Lung (tissue), 12 donors: ENCODE data around the gene ASB18. TPM values are rescaled to one million over a fixed set of nuclear protein-coding genes. Genes with fewer than 3 reads are reported as not detected.
"Not testable (repeated sequence)": the region's sequence is repeated elsewhere in the genome, so short reads cannot be mapped to it uniquely, and the experiment has no call there.

Experiments used
- ATAC-seq: fragments of 200-7000 bp; cut with Tn5 transposase; one replicate; pipeline ENCODE4 v1.9.1; 2020; ENCODE audit warnings: moderate number of reproducible peaks; ENCODE audit not compliant: insufficient read depth, low FRiP score
- DNase-seq, 3 donors: peaks; one replicate each; pipeline ENCODE4 v3.0.0-alpha.2; 2013 to 2017
- H3K27ac ChIP-seq, 2 donors: one replicate each; pipeline ENCODE4 v1.5.1; 2013; ENCODE audit warnings: mild to moderate bottlenecking in 2 of 2, moderate library complexity in 2 of 2, control low read depth in 1 of 2, inconsistent platforms in 1 of 2, low read depth in 1 of 2, low read length in 1 of 2
- H3K27me3 ChIP-seq, 3 donors: one replicate each; pipeline ENCODE4 v1.5.1; 2013; ENCODE audit warnings: low read length in 2 of 3; ENCODE audit not compliant: control insufficient read depth in 3 of 3, insufficient read depth in 3 of 3
- H3K36me3 ChIP-seq, 4 donors: one replicate each; pipeline ENCODE4 v1.5.1; 2013; ENCODE audit warnings: low read length in 4 of 4, mild to moderate bottlenecking in 1 of 4, moderate library complexity in 1 of 4; ENCODE audit not compliant: control insufficient read depth in 4 of 4, insufficient read depth in 4 of 4
- H3K4me1 ChIP-seq, 5 donors: one replicate each; pipeline ENCODE4 v1.5.1; 2013; ENCODE audit warnings: low read length in 5 of 5, mild to moderate bottlenecking in 2 of 5, moderate library complexity in 1 of 5; ENCODE audit not compliant: control insufficient read depth in 5 of 5, insufficient read depth in 5 of 5
- H3K4me3 ChIP-seq: one replicate; pipeline ENCODE4 v1.5.1; 2013; ENCODE audit warnings: mild to moderate bottlenecking, control low read depth, moderate library complexity
- H3K9ac ChIP-seq, 2 donors: one replicate each; pipeline ENCODE4 v1.5.1; 2013; ENCODE audit warnings: low read length in 2 of 2, control low read depth in 1 of 2; ENCODE audit not compliant: insufficient read depth in 1 of 2
- H3K9me3 ChIP-seq, 4 donors: one replicate each; pipeline ENCODE4 v1.5.1; 2013; ENCODE audit warnings: low read length in 3 of 4, mild to moderate bottlenecking in 1 of 4, moderate library complexity in 1 of 4; ENCODE audit not compliant: control insufficient read depth in 4 of 4, insufficient read depth in 3 of 4
- CTCF ChIP-seq: IDR thresholded peaks from 2 replicates; pipeline ENCODE4 v1.5.1; 2012; ENCODE audit warnings: mild to moderate bottlenecking; ENCODE audit errors: control extremely low read depth, extremely low read depth
- WGBS, 2 donors: extraction: QIAGEN DNeasy Blood & Tissue Kit; methylation state at CpG; one replicate each; pipeline ENCODE4 v1.1.7; 2013; 5-methylcytosine and 5-hydroxymethylcytosine counted together
- polyA plus RNA-seq, 2 donors: library from polyadenylated mRNA; stranded (reverse); fragments of 200-250 nt; gene quantifications; one replicate each; pipeline ENCODE4 v1.2.1, GENCODE V29; 2013
- total RNA-seq, 2 donors: library from RNA; depleted of rRNA in 1 of 2; stranded (reverse); fragments of >200 nt in 1 of 2; gene quantifications; one replicate each; pipeline ENCODE4 v1.2.1, GENCODE V29; 2014 to 2021
- donor health status: control.
- donor health status: control.
- donor health status: Bipolar disorder and iron deficiency.
- donor health status: healthy.
- donor health status: DM: yes; HTN: yes; CAD: no.

The ASB18 gene
- total and polyA plus RNA-seq, 4 donors: not detected

GRCh38 chr2:236290742-236291425, 26.7 kb upstream of the ASB18 start:
- Histone ChIP-seq H3K27ac (no peak overlapping the region), H3K4me1 (no peaks in the 10 kb centered on the region), H3K27me3 (peaks cover 0 to 15% (median 12%) of the 10 kb centered on the region in 3 donors), H3K9ac (no peak overlapping the region), H3K36me3 (no peaks in the 10 kb centered on the region), H3K9me3 (peaks cover 0 to 4% (median 0%) of the 10 kb centered on the region in 4 donors), H3K4me3 (no peak overlapping the region)
- WGBS, 2 donors: 74 to 81% methylated on average over 9 of the region's 9 CpGs
- ATAC-seq (no peak), DNase-seq (no peak)
- no peak for TF ChIP-seq CTCF

GRCh38 chr2:236289766-236290462, 25.7 kb upstream of the ASB18 start:
- H3K27ac ChIP-seq: no peak overlapping the region
- no peak for TF ChIP-seq CTCF
- no peaks in the 10 kb centered on the region for H3K36me3 ChIP-seq
- peaks cover 0 to 15% (median 12%) of the 10 kb centered on the region in 3 donors for H3K27me3 ChIP-seq
- DNase-seq (no peak), ATAC-seq (no peak)
- H3K9me3 ChIP-seq: peaks cover 0 to 6% (median 0%) of the 10 kb centered on the region in 4 donors
- 65 to 71% methylated on average over 9 of the region's 9 CpGs for WGBS, 2 donors
- H3K4me1 ChIP-seq: no peaks in the 10 kb centered on the region
- no peak overlapping the region for H3K4me3 ChIP-seq
- no peak overlapping the region for H3K9ac ChIP-seq

GRCh38 chr2:236288373-236288772, 24.2 kb upstream of the ASB18 start:
- WGBS, 2 donors: 20 to 25% methylated on average over 1 of the region's 1 CpG
- H3K4me1 ChIP-seq, H3K4me3 ChIP-seq, ATAC-seq, DNase-seq, H3K36me3 ChIP-seq, H3K27ac ChIP-seq, H3K9me3 ChIP-seq, H3K9ac ChIP-seq: not testable (repeated sequence)
- H3K27me3 ChIP-seq: peaks cover 0 to 15% (median 12%) of the 10 kb centered on the region in 3 donors

- Histone ChIP-seq H3K4me1 (no peaks in the 10 kb centered on the region), H3K9ac (no peak overlapping the region), H3K27ac (no peak overlapping the region), H3K36me3 (no peaks in the 10 kb centered on the region), H3K27me3 (peaks cover 0 to 15% (median 12%) of the 10 kb centered on the region in 3 donors), H3K4me3 (no peak overlapping the region), H3K9me3 (peaks cover 0 to 4% (median 0%) of the 10 kb centered on the region in 4 donors)
- ATAC-seq (no peak), DNase-seq (no peak)
- TF ChIP-seq CTCF: no peak
- 88 to 91% methylated on average over 6 of the region's 6 CpGs for WGBS, 2 donors
Observed at GRCh38 chr2:236287656-236288055, 23.4 kb upstream of the ASB18 start.
